H1 (cell line): ENCODE results near the gene DNAJB7. TPM values are rescaled to one million over a fixed set of nuclear protein-coding genes. Genes with fewer than 3 reads are reported as not detected.

ENCODE experiments used
- CHD7 ChIP-seq: fragments of 300-600 bp; sonication (generic); IDR thresholded peaks from 2 replicates; pipeline ENCODE4 v1.7.1; 2012; ENCODE audit warnings: low read length, moderate library complexity, mild to moderate bottlenecking, inconsistent platforms; ENCODE audit not compliant: insufficient replicate concordance
- PHF8 ChIP-seq: fragments of 200-600 bp; sonication (generic); conservative IDR thresholded peaks from 2 replicates; pipeline ENCODE4 v1.7.1; 2012; ENCODE audit warnings: low read depth, mild to moderate bottlenecking, inconsistent platforms, low read length, moderate library complexity
- POLR2A ChIP-seq, 2 experiments: IDR thresholded peaks; 1 replicate in 1 of 2; 2 replicates in 1 of 2; pipeline ENCODE4 v1.6.1; 2011; ENCODE audit warnings: low read depth in 2 of 2, low read length in 2 of 2, mild to moderate bottlenecking in 2 of 2; ENCODE audit errors: control extremely low read depth in 1 of 2
- POLR2AphosphoS5 ChIP-seq: IDR thresholded peaks from 2 replicates; pipeline ENCODE4 v1.6.1; 2011; ENCODE audit warnings: low read depth, low read length
- RFX5 ChIP-seq: IDR thresholded peaks from 2 replicates; pipeline ENCODE4 v1.6.1; 2011; ENCODE audit warnings: low read depth, low read length, improper control_type of control experiment, borderline replicate concordance
- SUZ12 ChIP-seq: fragments of 200-600 bp; sonication (generic); IDR thresholded peaks from 2 replicates; pipeline ENCODE4 v1.6.1; 2012; ENCODE audit warnings: mild to moderate bottlenecking, inconsistent platforms, low read length, moderate library complexity, mixed read lengths
- polyA plus RNA-seq, 7 experiments: library from polyadenylated mRNA; depleted of rRNA in 3 of 7; stranded (reverse) in 5 of 7; unstranded in 2 of 7; fragments of >200 nt in 5 of 7; fragments of 200-250 nt in 2 of 7; gene quantifications; 1 replicate in 5 of 7; 2 replicates in 1 of 7; 4 replicates in 1 of 7; pipeline versions ENCODE4 v1.2.1 to v1.2.3, GENCODE V29; 2011 to 2013; ENCODE audit warnings: missing spikeins in 2 of 7, mixed read lengths in 2 of 7
- total RNA-seq: library from RNA; stranded (reverse); fragmentation: NEBNext Ultra II Directional; extraction: Animal tissue kit (Norgen Biotek cat#: 25700); gene quantifications from 2 replicates; pipeline ENCODE4 v1.2.1, GENCODE V29; 2021
- TF ChIP-seq, protein P1 (sequence below): IDR thresholded peaks from 2 replicates; pipeline ENCODE4 v1.6.1; 2011; ENCODE audit warnings: low read length, improper control_type of control experiment

The DNAJB7 gene
- total and polyA plus RNA-seq, 2 of the 8 experiments (the other 6 are each of a cell fraction or from before 2014, with no cell fraction given), result not detected

GRCh38 chr22:40875111-40875510, 13.2 kb upstream of the DNAJB7 start (continued):
- TF ChIP-seq CHD7 (no peak), POLR2AphosphoS5 (no peak), RFX5 (no peak), POLR2A (IDR thresholded peaks at IDR 0.05; ENCODE audit: control extremely low read depth in 1 of 2, low read depth in 2 of 2, low read length in 2 of 2) (no peak), SUZ12 (no peak), PHF8 (no peak)
- TF ChIP-seq, protein P1, sequence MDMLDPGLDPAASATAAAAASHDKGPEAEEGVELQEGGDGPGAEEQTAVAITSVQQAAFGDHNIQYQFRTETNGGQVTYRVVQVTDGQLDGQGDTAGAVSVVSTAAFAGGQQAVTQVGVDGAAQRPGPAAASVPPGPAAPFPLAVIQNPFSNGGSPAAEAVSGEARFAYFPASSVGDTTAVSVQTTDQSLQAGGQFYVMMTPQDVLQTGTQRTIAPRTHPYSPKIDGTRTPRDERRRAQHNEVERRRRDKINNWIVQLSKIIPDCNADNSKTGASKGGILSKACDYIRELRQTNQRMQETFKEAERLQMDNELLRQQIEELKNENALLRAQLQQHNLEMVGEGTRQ, result no peak
